Astrocyte (in vitro differentiated cells and primary cell): ENCODE data around the gene ZAR1L. TPM values are rescaled to one million over a fixed set of nuclear protein-coding genes. Genes with fewer than 3 reads are reported as not detected.
A peak's percentile ranks its signal among the peaks of the same experiment; 100 is the strongest.

Source experiments
- DNase-seq: peaks from one replicate; pipeline ENCODE4 v3.0.0-alpha.2; 2010; ENCODE audit warnings: low read depth
- FAIRE-seq: peaks from 2 replicates; lab custom pipeline; 2011; peaks lifted over from hg19 to GRCh38; lab: Jason Lieb, UNC
- H2AFZ ChIP-seq: 2 replicates; pipeline ENCODE4 v1.6.0; 2012; ENCODE audit warnings: low read depth, low read length, inconsistent platforms
- H3K27ac ChIP-seq: 2 replicates; pipeline ENCODE4 v1.5.1; 2011; ENCODE audit warnings: low read depth, low read length, inconsistent platforms
- H3K27me3 ChIP-seq: 2 replicates; pipeline ENCODE4 v1.6.0; 2011; ENCODE audit warnings: low read length, inconsistent platforms; ENCODE audit not compliant: insufficient read depth
- H3K36me3 ChIP-seq: 2 replicates; pipeline ENCODE4 v1.5.1; 2011; ENCODE audit warnings: low read length, inconsistent platforms; ENCODE audit not compliant: insufficient read depth
- H3K4me1 ChIP-seq: 2 replicates; pipeline ENCODE4 v1.5.1; 2011; ENCODE audit warnings: low read length, inconsistent platforms; ENCODE audit not compliant: insufficient read depth
- H3K4me2 ChIP-seq: 2 replicates; pipeline ENCODE4 v1.6.0; 2012; ENCODE audit warnings: low read length, inconsistent platforms
- H3K4me3 ChIP-seq: 2 replicates; pipeline ENCODE4 v1.5.1; 2011; ENCODE audit warnings: low read depth, mild to moderate bottlenecking, low read length, inconsistent platforms; ENCODE audit not compliant: insufficient read depth
- H3K79me2 ChIP-seq: 2 replicates; pipeline ENCODE4 v1.6.0; 2012; ENCODE audit warnings: mild to moderate bottlenecking, low read length, inconsistent platforms; ENCODE audit not compliant: insufficient read depth
- H3K9ac ChIP-seq: 2 replicates; pipeline ENCODE4 v1.6.0; 2012; ENCODE audit warnings: mild to moderate bottlenecking, low read length, inconsistent platforms
- H3K9me3 ChIP-seq: 2 replicates; pipeline ENCODE4 v1.5.1; 2012; ENCODE audit warnings: low read depth, mild to moderate bottlenecking, low read length, inconsistent platforms; ENCODE audit not compliant: insufficient read depth
- H4K20me1 ChIP-seq: 2 replicates; pipeline ENCODE4 v1.6.0; 2012; ENCODE audit warnings: low read length, inconsistent platforms; ENCODE audit not compliant: insufficient read depth
- H3K27ac Mint-ChIP-seq: one replicate; pipeline ENCODE4 v1.8.0; 2021; ENCODE audit warnings: mild to moderate bottlenecking, mixed read lengths; ENCODE audit not compliant: unreplicated experiment
- H3K27me3 Mint-ChIP-seq: one replicate; pipeline ENCODE4 v1.8.0; 2021; ENCODE audit warnings: low read depth, mixed read lengths; ENCODE audit not compliant: unreplicated experiment
- H3K36me3 Mint-ChIP-seq: one replicate; pipeline ENCODE4 v1.8.0; 2021; ENCODE audit warnings: low read depth, mixed read lengths; ENCODE audit not compliant: unreplicated experiment
- H3K4me1 Mint-ChIP-seq: one replicate; pipeline ENCODE4 v1.8.0; 2021; ENCODE audit warnings: low read depth, mixed read lengths; ENCODE audit not compliant: unreplicated experiment
- H3K4me3 Mint-ChIP-seq: one replicate; pipeline ENCODE4 v1.8.0; 2021; ENCODE audit warnings: mild to moderate bottlenecking, moderate library complexity, mixed read lengths; ENCODE audit not compliant: unreplicated experiment
- H3K9me3 Mint-ChIP-seq: one replicate; pipeline ENCODE4 v1.8.0; 2021; ENCODE audit warnings: mild to moderate bottlenecking, mixed read lengths; ENCODE audit not compliant: unreplicated experiment
- CTCF ChIP-seq: IDR thresholded peaks from 2 replicates; pipeline ENCODE4 v1.5.1; 2011; ENCODE audit warnings: low read depth, mild to moderate bottlenecking, inconsistent platforms, low read length, moderate library complexity; ENCODE audit not compliant: insufficient read depth
- EZH2 ChIP-seq: IDR thresholded peaks from 2 replicates; pipeline ENCODE4 v1.6.1; 2012; ENCODE audit warnings: mild to moderate bottlenecking, low read length, inconsistent platforms; ENCODE audit not compliant: insufficient read depth
- total RNA-seq: library from RNA; stranded (reverse); gene quantifications from 2 replicates; pipeline ENCODE4 v1.2.1, GENCODE V29; 2021

The ZAR1L gene
- total RNA-seq, 1 donor from 2014 or later = not detected

GRCh38 chr13:32310134-32310706 lies 4.9 kb downstream of the ZAR1L start:
- peak overlapping the region; percentile 43 for H3K4me2 ChIP-seq
- peak overlapping the region; percentile 37 for H2AFZ ChIP-seq
- H3K27me3 Mint-ChIP-seq = no peaks in the 10 kb centered on the region
- no peaks in the 10 kb centered on the region for H3K79me2 ChIP-seq
- no peak overlapping the region for H3K27ac Mint-ChIP-seq
- no peak overlapping the region for H3K9ac ChIP-seq
- H3K36me3 ChIP-seq = no peaks in the 10 kb centered on the region
- no peak overlapping the region for H3K27ac ChIP-seq
- peaks cover 4% of the 10 kb centered on the region for H3K4me1 ChIP-seq
- no peaks in the 10 kb centered on the region for H3K9me3 Mint-ChIP-seq
- H3K27me3 ChIP-seq = no peaks in the 10 kb centered on the region
- FAIRE-seq = peak; percentile 94
- no peaks in the 10 kb centered on the region for H3K4me1 Mint-ChIP-seq
- no peak overlapping the region for H3K4me3 Mint-ChIP-seq
- no peak overlapping the region for H3K4me3 ChIP-seq
- H3K9me3 ChIP-seq = no peaks in the 10 kb centered on the region
- TF ChIP-seq CTCF (peak; percentile 81), EZH2 (no peak)
- H3K36me3 Mint-ChIP-seq = no peaks in the 10 kb centered on the region
- H4K20me1 ChIP-seq = no peaks in the 10 kb centered on the region
- peak; percentile 40 for DNase-seq

- Histone ChIP-seq H2AFZ (peak overlapping the region; percentile 37), H4K20me1 (no peaks in the 10 kb centered on the region), H3K27me3 (no peaks in the 10 kb centered on the region), H3K9ac (no peak overlapping the region), H3K36me3 (no peaks in the 10 kb centered on the region), H3K9me3 (no peaks in the 10 kb centered on the region), H3K4me3 (no peak overlapping the region), H3K4me1 (no peaks in the 10 kb centered on the region), H3K4me2 (peak overlapping the region; percentile 43), H3K27ac (no peak overlapping the region), H3K79me2 (no peaks in the 10 kb centered on the region)
- DNase-seq = no peak
- no peak overlapping the region for H3K4me3 Mint-ChIP-seq
- no peaks in the 10 kb centered on the region for H3K4me1 Mint-ChIP-seq
- no peaks in the 10 kb centered on the region for H3K9me3 Mint-ChIP-seq
- no peaks in the 10 kb centered on the region for H3K36me3 Mint-ChIP-seq
- TF ChIP-seq EZH2 = no peak
- TF ChIP-seq CTCF = no peak
- no peak overlapping the region for H3K27ac Mint-ChIP-seq
- no peaks in the 10 kb centered on the region for H3K27me3 Mint-ChIP-seq
- FAIRE-seq = no peak
These were observed 5.6 kb downstream of the ZAR1L start for GRCh38 chr13:32309312-32310133.

GRCh38 chr13:32305646-32306045 lies 9.5 kb downstream of the ZAR1L start:
- no peaks in the 10 kb centered on the region for H3K27me3 ChIP-seq
- H3K27ac ChIP-seq = no peak overlapping the region
- no peak overlapping the region for H3K27ac Mint-ChIP-seq
- no peaks in the 10 kb centered on the region for H3K9me3 ChIP-seq
- no peaks in the 10 kb centered on the region for H3K27me3 Mint-ChIP-seq
- no peaks in the 10 kb centered on the region for H3K36me3 Mint-ChIP-seq
- no peaks in the 10 kb centered on the region for H3K79me2 ChIP-seq
- no peak overlapping the region for H3K4me3 Mint-ChIP-seq
- H3K4me2 ChIP-seq = no peak overlapping the region
- DNase-seq (no peak), FAIRE-seq (no peak)
- H4K20me1 ChIP-seq = no peaks in the 10 kb centered on the region
- no peaks in the 10 kb centered on the region for H3K9me3 Mint-ChIP-seq
- H3K4me1 Mint-ChIP-seq = no peaks in the 10 kb centered on the region
- no peak for TF ChIP-seq CTCF
- TF ChIP-seq EZH2 = no peak
- H3K36me3 ChIP-seq = no peaks in the 10 kb centered on the region
- H3K9ac ChIP-seq = no peak overlapping the region
- no peak overlapping the region for H3K4me3 ChIP-seq
- H2AFZ ChIP-seq = no peak overlapping the region
- H3K4me1 ChIP-seq = no peaks in the 10 kb centered on the region
